ENCODE measurements around the gene AKAP8L.

DNA sequence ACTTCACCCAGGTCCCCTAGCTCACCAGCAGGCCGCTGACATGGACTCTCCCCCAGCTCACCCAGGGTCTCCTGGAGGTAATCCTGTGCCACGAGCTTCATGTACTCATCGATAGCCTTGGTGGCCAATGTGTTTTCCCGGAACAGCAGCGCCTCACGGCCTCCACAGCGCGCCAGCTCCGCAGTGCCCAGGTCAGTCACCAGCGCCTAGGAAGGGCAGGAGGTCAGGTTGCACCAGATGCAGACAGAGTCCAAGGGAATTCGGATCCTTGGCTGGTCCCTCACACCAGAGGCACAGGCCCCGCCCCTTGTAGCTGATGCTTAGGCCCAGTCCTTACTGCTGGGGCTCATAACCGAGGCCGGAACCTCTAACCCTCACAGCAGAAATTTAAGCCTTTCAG lies 37.7 kb upstream of the AKAP8L start:
- TF ChIP-seq, protein P1, sequence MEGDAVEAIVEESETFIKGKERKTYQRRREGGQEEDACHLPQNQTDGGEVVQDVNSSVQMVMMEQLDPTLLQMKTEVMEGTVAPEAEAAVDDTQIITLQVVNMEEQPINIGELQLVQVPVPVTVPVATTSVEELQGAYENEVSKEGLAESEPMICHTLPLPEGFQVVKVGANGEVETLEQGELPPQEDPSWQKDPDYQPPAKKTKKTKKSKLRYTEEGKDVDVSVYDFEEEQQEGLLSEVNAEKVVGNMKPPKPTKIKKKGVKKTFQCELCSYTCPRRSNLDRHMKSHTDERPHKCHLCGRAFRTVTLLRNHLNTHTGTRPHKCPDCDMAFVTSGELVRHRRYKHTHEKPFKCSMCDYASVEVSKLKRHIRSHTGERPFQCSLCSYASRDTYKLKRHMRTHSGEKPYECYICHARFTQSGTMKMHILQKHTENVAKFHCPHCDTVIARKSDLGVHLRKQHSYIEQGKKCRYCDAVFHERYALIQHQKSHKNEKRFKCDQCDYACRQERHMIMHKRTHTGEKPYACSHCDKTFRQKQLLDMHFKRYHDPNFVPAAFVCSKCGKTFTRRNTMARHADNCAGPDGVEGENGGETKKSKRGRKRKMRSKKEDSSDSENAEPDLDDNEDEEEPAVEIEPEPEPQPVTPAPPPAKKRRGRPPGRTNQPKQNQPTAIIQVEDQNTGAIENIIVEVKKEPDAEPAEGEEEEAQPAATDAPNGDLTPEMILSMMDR (conservative IDR thresholded peaks at IDR 0.05; ENCODE audit: low read depth, low read length) = no peak
- no peak for TF ChIP-seq EZH2 (IDR thresholded peaks at IDR 0.05; ENCODE audit: borderline replicate concordance, low read depth, low read length, poor library complexity, severe bottlenecking)
